Hematopoietic multipotent progenitor cell treated with erythropoietin and hydrocortisone succinate and interleukin-3 and kit ligand, for 17 days (in vitro differentiated cells): ENCODE data around the gene MLN.
"Not testable (repeated sequence)": the region's sequence is repeated elsewhere in the genome, so short reads cannot be mapped to it uniquely, and the experiment has no call there.

Experiments
- DNase-seq: peaks from one replicate; pipeline ENCODE4 v3.0.0-alpha.2; 2015; ENCODE audit warnings: low spot score

Gene MLN

DNA sequence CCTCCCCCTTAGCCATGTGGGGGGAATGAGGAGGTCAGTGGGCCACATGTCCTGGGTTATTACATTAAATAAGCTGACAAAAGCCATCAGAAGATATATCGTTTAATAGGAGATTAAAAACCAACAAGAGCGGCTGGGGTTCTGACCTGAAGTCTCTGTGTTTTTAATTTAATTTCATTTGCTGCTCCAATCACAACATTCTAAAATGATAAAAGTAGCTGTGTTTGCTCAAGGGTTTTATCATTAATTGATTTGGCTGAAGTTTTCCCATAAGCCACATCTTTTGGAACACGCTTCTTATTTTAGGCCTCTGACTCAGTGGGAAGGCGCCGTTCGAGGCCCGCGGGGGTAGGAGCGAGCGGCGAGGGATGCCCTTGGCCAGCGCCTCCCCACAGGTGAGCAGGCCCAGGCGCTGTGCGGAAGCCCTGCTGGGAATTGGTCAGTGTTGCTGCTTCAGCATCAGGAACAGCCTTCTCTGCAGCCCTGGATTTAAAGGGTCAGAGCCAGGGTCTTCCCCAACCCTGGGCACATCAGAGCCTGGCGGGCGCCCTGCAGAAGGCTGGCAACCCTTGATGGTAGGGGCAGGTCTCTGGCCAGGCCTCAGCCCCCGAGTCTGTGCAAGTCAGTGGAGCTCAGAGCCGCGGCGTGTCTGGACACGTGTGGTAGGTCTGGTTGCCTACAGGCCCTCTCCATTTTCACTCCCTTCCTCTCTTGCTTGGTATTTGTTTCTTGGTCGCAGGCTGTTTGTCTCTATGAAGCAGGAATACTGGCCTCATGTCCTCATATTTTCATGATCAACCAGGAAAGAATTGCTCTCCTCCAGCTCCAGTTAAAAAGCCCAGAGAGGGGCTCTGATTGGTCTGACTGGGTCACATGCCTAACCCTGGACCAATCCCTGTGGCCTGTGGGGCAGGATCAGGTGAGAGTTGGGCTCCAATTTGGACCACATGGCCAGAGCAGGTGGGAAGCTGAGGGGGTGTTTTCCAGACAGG lies 30.9 kb upstream of the MLN start:
- no peak for DNase-seq

DNA sequence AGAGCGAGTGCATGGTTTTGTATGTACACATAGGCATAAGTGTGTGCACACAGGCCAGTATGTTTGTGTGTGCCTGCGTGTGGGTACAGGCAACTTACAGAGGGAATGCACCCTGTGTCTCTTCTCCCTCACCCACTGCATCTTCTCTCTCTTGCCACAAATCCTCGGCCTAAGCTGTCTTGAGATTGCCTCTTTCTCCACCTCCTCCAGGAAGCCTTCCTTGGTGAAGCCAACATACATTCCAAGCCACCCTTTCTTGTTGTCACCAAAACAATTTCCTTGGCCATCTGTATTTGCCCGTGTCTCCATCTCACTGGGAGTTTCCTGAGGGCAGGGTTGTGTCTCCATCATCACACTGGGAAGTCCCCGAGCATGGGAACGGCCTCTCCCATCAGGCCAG lies 29.8 kb upstream of the MLN start:
- DNase-seq, result no peak

DNA sequence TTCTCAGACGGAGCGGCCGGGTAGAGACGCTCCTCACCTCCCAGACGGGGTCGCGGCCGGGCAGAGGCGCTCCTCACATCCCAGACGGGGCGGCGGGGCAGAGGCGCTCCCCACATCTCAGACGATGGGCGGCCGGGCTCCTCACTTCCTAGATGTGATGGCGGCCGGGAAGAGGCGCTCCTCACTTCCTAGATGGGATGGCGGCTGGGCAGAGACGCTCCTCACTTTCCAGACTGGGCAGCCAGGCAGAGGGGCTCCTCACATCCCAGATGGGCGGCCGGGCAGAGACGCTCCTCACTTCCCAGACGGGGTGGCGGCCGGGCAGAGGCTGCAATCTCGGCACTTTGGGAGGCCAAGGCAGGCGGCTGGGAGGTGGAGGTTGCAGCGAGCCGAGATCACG lies 29.0 kb upstream of the MLN start:
- not testable (repeated sequence) for DNase-seq

DNA sequence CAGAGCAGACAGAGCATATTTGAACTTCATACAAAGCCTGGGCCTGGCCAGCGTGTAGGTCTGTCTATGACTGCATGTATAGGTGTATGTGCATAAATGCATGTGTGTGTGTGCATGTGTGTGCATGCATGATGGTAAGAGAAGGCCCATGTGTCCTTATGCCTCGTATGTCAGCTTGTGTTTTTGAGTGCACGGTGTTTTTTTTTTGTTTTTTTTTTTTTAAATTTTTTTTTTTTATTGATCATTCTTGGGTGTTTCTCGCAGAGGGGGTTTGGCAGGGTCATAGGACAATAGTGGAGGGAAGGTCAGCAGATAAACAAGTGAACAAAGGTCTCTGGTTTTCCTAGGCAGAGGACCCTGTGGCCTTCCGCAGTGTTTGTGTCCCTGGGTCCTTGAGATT lies 27.9 kb upstream of the MLN start:
- DNase-seq, result not testable (repeated sequence)

DNA sequence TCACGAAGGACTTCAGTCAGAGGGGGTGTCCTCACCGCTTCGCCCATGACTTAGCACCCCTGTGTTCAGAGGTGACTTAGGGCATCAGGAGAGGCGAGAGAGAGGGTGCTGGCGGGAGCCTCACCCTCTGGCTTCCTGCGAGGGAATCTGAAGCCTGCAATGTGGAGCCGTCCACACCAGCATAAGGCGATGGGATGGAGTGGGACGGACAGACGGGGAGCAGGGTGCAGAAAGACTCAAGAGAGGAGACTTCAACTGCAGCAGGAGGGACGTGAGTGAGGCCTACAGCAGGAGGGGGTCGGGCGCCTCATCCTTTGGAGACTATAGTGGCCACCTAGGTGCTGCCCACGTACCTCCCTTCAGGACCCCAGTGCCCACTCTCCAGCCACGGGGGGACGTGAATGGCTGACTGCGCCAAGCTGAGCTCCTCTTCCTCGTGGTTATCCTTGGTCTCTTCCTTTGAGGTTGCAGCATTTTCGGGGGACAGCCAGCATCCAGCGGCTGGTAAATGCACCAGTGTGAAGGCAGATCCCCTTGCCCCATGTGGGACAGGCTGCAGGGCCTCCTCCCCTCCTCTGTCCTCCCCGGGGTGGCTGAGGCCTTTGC lies 26.9 kb upstream of the MLN start:
- no peak for DNase-seq

DNA sequence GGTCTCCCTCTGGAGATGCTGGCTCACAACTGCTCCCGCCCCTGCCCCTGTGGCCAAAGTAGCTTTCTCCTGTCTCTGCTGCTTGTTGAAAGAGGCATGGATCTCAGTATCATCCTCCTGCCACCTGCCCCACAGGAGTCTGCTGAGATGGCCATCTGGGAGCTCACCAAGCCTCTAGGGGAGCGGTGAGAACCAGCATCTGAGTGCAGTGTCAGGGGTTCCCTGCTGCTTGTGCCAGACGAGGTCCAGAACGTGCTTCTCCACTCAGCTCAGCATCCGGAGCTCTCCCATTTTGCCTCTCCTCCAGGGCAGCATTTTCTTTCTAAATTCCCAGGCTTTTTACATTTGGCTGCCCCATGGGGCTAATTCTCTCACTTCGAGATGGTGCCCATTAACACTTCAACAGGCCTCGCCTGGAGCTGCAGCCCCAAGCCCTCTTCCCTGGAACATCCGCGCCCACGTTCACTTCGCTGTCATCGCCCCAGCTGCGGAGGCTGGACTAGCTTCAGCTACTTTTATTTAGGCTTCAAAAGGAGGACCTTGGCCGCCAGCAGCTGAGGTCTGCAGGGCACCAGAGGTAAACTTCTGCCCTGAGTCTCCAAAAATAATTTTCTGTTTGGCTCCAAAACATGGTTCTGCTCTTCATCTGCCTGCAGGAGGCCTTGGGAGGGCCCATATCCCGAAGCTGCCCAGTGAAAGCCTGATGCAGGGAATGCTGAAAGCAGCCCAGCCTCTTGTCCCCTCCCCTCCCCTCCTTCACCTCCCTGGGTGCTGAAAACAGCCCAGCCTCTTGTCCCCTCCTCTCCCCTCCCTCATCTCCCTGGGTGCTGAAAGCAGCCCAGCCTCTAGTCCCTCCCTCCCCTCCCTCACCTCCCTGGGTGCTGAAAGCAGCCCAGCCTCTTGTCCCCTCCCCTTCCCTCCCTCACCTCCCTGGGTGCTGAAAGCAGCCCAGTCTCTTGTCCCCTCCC lies 25.2 kb upstream of the MLN start:
- no peak for DNase-seq

DNA sequence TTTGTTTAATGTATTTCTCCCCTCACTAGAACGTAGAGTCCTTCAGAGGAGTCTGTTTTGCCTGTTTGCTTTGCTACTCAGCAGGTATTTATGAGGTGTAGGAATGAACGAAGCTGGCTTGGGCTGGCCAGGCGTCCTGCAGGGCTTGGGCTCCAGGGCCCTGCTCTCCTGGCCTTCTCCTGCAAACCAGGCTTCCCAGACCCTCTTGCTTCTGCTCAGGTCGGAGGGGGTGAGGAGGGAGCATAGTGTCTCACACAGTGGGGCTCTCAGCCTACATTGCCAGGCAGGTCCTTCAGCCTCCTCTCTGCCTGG lies 24.6 kb upstream of the MLN start:
- DNase-seq, result no peak

DNA sequence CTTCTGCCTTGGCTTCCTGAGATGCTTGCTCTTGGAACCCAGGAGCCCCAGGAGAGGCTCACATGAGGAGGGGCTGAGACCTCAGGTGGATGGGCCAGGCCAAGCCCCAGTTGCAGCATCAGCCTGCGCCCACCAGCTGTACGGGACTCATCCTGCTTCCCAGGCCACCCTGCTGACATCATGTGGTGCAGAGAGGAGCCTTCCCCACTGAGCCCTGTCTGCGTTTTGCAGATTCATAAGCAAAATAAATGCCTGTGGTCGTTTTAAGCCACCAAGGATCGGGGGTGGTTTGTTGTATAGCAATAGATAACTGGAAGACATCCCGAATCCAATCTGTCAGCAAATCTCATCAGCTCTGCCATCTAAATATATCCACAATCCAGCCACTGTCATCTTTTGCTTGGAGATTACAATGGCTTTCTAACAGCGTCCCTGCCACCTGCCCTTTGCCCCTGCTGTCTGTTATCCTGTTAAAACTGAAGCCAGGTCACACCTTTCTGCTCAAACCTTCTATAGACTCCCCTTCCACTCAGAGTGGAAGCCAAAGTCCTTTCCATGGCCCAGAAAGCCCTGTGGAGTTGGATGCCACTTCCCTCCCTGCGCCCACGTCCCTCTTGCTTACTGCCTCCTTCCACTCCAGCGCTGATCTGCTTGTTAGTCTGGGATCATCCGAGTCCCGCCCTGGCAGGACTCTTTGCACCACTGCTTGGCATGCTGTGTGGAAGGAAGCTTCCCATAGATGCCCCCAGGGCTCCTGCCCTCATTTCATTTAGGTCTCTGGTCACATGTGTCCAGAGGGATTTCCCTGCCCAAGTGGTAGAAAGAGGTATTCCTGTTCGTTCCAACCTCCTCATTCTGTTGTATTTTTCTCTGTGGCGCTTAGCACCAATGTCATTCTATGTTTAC lies 24.0 kb upstream of the MLN start:
- no peak for DNase-seq

DNA sequence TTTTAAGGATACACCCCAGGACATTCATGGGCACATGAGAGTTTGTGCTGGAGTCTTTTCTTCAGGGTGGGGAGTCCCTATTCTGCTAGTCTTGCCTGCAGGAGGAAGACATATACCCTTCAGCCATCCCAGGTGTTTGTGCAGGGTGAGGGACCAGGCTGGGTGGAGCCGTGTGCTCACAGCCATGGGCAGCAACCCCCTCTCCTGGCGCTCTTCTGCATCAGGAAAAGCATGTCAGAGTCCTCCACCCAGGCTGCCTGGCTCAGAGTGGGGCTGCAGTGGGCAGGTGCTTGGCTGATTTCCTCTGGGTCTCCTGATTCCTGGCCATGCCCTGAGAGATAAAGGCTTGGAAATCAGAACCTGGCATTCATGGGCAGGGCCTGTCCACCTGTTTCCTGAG lies 22.7 kb upstream of the MLN start:
- DNase-seq, result no peak

DNA sequence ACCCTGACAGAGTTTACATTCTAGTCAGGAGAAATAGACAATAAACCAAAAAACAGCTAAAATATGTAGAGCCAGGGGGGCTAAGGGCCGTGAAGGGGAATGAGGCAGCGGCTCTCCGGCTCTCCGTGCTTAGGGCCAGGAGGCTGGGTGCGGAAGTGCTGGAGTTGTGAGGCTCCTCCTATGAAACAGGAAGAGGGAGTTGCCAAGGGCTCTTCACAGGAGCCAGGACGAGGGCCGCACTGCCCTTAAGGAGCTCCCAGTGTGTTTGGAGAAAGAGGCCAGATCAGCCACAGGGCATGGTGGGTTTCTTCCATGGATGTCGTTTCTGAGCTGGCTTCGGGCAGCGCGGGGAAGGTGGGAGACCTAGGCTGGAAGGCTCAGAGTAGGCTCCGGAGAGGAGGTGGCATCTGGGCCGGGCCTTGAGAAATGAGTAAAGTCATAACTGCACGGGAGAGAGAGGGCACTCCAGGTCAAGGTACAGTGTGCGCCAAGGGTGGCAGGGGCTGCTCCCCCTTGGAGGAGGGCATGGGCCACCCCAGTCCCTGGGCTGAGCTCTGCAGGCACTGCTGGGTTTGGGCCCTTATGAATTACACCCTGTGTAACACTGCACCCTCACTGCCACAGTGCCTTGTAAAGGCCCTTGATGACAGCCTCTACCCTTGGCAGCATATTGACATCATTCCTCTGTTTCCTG lies 20.8 kb upstream of the MLN start:
- no peak for DNase-seq

DNA sequence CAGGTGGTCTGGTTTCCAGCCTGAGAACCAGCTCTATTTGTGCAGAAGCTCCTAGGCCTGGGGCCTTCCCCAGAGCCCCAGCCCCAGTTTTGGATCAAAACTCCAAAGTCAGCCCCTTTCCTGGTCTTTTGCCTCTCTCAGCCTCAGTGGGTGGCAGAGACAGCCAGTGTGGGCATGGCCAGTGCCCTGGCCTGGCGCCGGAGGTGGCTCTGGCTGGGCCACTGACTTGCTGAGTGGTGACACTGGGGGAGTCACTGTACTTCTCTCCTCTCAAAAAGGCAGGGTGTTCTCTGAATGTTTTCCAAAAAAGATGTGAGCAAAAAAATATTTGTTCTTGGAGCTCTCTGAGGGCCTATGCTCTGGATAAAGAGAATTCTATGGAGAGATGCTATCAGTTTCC lies 20.0 kb upstream of the MLN start:
- DNase-seq, result no peak

DNA sequence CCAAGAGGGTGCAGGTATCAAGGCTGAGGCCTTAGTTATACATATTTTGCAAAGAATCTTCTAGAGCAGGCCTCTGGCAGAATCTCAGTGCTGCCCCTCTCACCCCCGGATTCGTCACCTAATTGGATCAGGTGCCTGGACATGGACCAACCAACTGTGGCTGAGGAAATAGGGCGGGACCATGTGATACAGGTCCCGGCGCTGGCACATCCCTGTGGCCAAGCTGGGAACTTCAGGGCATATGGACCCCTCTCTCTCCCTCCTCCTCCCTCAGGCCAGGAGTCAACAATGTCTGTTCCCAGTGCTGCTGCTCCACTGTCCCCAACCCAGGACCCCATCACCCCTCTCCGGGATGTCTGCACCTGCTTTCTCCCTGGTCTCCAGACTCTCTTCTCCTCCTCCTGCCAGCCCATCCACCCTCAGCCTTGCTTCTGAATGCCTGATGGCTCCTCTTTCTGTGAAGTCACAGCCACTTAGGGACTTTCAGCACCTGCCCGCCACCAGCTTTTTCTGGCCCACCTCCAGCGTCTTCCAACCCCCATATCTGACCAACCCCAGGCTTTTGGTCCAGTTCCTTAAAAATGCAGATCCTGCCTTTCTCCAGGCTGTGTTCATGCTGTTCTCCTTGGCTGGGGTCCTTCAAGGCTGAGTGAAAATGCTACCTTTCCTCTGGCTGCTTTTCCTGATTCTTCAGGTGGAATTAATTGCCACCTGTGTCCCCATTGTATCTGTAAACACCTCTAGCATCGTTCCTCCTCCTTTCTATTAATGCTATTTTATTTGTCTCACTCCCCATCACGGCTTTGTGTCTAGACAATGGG lies 19.0 kb upstream of the MLN start:
- no peak for DNase-seq

DNA sequence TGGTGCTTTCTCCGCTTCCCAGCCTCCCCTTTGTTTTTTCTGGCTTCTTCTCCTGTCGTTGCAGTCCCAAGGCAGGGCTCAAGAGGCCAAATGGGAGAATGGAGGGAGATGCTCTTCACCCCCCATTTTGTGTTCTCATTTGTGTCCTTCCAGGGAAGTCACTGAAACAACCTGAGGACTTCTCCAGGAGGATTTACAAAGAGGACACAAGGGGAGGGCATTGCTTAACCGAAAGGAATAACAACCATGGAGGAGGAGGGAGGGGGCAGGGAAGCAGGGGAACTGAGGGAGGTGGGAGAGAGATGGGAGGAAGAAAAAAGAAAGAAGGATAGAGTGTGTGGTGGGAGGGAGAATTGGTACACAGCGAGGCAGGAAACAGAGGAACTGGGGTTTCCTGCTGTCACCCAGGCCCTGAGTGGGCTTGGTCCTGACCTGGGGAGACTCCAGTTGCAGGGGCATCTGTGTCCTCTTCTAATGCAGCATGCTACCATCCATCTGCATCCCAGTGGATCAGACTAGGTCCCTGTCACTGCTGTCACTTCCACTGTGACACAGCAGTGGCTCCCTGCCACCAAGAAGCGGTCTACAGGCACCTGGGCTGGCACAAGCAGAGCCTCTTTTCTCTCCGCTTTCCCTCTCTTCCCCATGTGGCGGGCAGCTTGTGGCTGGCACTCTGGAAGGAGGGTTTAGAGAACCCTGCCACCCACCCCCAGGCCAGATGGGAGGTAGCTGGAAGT lies 17.1 kb upstream of the MLN start:
- no peak for DNase-seq

DNA sequence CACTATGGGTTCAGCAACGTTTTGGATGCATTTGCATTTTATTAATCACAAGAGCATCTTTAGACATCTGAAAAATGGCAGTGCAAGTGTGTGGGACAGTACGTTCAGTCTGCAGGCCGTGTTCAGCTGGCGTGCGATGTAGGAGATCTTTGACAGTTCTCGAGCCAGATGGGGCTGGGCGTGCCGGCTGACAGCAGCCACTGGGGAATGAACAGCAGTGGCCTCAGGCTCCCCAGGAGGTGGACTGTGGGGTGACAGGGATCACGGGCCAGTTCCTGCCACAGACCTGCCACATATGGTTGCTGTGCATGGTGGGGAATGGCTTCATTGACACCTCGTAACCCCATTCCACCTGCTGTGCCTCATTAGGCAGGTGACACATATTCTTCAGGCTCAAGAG lies 16.4 kb upstream of the MLN start:
- no peak for DNase-seq

DNA sequence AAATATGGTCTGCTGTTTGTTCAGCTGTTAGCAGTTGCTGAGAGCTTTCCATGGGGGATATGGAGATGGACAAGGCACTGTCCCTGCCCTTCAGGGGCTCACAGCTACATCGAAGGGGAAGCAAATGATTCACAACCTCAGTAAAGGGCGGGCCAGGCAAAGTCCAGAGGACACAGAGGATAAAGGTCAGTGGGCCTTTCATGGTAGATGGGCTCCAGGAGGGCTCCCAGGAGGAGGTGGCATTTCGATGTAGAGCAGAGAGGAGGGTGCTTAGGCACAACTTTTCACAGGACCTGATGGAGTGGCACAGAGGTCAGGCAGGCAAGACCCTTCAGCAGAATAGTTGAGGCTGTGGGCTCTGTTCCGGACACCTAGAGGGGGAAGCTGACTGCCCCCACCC lies 15.2 kb upstream of the MLN start:
- no peak for DNase-seq

DNA sequence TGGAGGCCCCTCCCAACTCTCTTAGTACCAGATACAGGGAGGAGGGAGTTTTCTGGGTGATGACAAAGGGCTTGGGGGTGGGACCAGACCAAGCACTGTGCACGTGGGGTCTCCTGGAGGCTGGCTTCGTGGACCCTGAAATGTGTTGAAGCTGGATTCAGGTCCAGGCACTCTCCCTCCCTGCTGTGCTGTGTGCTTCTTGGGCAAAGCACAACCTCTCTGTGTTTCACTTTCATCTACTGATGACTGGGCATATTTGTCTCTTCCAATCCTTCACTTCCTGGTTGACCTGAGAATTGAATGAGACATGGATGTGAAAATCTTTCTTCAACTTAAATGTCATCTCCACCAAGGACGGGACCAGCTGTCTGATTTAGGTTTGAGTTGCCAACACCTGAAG lies 14.5 kb upstream of the MLN start:
- DNase-seq, result no peak

DNA sequence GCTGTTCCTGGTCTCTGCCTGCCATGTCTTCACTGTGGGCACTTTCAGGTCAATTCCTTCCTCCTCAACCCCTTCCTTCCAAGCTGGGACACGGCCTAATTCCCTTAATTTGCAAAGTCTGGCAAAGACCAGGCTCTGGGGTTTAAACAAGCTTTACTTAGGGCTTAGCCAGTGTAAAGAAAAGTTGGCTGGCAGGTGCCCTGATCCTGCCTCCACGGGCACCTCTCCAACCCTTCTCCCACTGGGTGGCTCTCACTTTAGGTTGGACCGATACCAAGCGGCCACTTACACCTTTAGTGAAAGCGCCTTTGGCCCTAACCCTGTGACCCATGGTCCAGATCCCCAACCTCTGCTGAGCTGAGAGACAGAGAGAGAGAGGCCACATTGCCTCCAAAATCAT lies 13.7 kb upstream of the MLN start:
- DNase-seq, result no peak

DNA sequence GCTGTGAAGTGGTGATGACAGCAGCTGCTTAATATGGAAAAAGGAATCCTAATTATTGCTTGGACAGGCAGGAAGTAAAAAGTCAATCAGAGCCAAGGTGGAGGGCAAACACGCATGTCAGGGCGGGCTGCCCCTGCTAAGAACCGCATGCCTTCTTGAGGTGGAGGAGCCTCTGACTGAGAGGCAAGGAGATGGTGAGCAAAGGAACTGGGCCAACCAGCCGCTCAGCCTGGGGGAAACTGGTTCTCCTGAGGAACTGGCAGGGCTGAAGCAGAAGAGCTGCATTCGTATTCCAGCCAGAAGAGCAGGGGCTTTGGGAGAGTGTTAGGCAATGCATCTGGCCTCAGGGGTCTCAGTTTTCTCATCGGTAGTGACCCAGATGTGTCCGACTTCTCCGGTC lies 13.1 kb upstream of the MLN start:
- no peak for DNase-seq

DNA sequence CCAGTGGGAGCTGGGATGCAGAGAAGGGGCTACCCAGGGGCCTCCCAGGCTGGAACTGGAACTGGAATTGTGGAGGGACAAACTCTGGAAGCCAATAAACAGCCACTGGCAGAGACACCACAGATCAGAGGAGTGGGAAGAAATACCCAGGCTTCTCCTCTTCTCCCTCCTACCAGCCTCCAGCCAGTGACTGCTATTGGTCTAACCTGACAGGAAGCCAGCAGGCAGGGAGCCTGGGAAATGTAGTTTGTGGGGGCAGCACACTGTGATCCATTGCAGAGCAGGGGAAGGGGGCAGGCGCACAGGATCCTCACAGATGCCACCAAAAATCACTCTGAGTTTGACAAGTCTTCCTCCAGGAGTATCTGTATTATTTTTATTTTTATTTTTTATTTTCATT lies 12.1 kb upstream of the MLN start:
- no peak for DNase-seq
